Right atrium auricular region (tissue), 2 donors: ENCODE data around the gene NLGN4Y. TPM values are rescaled to one million over a fixed set of nuclear protein-coding genes. Genes with fewer than 3 reads are reported as not detected.

Experiments
- DNase-seq: peaks from one replicate; pipeline ENCODE4 v3.0.0-alpha.2; 2019; ENCODE audit warnings: low spot score
- H3K27ac ChIP-seq, 2 donors: fragments of 200-600 bp; sonication (generic); 1 replicate in 1 of 2; 2 replicates in 1 of 2; pipeline ENCODE4 v1.5.1; 2016 to 2019
- H3K27me3 ChIP-seq, 2 donors: fragments of 200-600 bp; sonication (generic); one replicate each; pipeline versions ENCODE4 v1.5.1 to v1.6.0; 2017 to 2019
- H3K36me3 ChIP-seq: fragments of 200-600 bp; sonication (generic); one replicate; pipeline ENCODE4 v1.5.1; 2016
- H3K4me1 ChIP-seq, 2 donors: fragments of 200-600 bp; sonication (generic); one replicate each; pipeline versions ENCODE4 v1.5.1 to v1.6.0; 2017 to 2019
- H3K4me3 ChIP-seq, 2 donors: fragments of 200-600 bp; sonication (generic); 1 replicate in 1 of 2; 2 replicates in 1 of 2; pipeline ENCODE4 v1.5.1; 2017 to 2019; ENCODE audit warnings: mild to moderate bottlenecking in 1 of 2, moderate library complexity in 1 of 2
- H3K9me3 ChIP-seq, 2 donors: fragments of 200-600 bp; sonication (generic); one replicate each; pipeline ENCODE4 v1.5.1; 2019
- total RNA-seq, 2 donors: library from RNA; depleted of rRNA; stranded (reverse); fragments of >200 nt; gene quantifications; one replicate each; pipeline ENCODE4 v1.1.0, GENCODE V29; 2016
- TF ChIP-seq, protein P1 (sequence below), 2 donors: fragments of 200-600 bp; sonication (generic); IDR thresholded peaks; one replicate each; pipeline ENCODE4 v1.5.1; 2019; ENCODE audit warnings: antibody characterized with exemption in 2 of 2

The NLGN4Y gene
- total RNA-seq, 2 donors from 2014 or later = 0.07 TPM; not detected in 1

DNA sequence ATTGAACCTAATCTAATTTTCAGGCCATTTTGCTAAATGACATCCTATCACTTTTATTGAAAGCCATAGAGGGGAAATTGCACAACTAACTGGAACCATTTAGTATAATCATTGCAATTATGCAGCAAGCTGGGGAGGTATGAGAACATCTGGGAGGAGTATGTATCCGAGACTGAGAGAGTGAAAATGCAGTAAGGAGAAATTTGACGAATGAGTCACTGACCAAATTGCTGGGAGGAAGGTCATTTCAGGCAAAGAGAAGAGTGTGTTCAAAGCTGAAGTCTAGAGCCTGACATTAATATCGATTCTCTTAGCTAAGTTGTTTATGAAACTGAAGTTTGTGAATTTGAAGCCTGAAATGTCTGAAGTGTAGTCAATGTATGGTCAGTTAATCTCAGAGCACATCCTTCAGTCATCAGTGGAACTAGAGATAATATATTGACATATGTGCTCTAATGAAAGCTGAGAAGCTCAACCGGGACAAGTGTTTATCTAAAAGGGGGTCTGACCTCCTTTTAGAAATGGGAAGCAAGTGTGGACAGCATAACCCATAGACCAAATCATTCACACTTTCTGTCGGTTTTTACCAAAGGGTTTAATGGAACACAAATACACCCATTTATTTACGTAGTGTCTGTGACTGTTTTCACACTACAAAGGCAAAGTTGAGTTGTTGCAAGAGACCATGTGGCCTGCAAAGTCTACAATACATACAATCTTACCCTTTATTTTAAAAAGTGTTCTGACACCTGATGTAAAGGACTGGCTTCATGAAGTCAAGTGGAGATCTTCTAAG lies 120.0 kb downstream of the NLGN4Y start:
- Histone ChIP-seq H3K9me3 (no peaks in the 10 kb centered on the region), H3K27me3 (no peaks in the 10 kb centered on the region), H3K4me3 (no peak overlapping the region), H3K4me1 (no peaks in the 10 kb centered on the region), H3K27ac (no peak overlapping the region), H3K36me3 (no peaks in the 10 kb centered on the region)
- TF ChIP-seq, protein P1, sequence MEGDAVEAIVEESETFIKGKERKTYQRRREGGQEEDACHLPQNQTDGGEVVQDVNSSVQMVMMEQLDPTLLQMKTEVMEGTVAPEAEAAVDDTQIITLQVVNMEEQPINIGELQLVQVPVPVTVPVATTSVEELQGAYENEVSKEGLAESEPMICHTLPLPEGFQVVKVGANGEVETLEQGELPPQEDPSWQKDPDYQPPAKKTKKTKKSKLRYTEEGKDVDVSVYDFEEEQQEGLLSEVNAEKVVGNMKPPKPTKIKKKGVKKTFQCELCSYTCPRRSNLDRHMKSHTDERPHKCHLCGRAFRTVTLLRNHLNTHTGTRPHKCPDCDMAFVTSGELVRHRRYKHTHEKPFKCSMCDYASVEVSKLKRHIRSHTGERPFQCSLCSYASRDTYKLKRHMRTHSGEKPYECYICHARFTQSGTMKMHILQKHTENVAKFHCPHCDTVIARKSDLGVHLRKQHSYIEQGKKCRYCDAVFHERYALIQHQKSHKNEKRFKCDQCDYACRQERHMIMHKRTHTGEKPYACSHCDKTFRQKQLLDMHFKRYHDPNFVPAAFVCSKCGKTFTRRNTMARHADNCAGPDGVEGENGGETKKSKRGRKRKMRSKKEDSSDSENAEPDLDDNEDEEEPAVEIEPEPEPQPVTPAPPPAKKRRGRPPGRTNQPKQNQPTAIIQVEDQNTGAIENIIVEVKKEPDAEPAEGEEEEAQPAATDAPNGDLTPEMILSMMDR (IDR thresholded peaks at IDR 0.05) = no peak
- no peak for DNase-seq

DNA sequence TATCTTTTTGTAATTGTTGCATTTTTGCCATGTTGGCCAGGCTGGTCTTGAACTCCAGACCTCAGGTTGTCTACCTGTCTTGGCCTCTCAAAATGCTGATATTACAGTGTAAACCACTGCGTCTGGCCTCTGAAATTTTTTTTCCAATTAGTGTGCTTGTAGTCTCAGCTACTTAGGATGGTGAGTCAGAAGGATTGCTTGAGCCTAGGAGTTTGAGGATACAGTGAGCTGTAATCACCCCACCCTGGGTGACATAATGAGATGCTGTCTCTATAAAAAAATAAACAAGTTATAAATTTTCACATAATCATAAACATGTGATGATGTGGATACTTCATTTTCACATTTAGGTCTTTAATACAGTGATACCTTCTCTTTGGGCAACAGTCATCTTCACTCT lies 154.9 kb downstream of the NLGN4Y start:
- TF ChIP-seq, protein P1 (IDR thresholded peaks at IDR 0.05) = no peak
- Histone ChIP-seq H3K27ac (no peak overlapping the region), H3K4me1 (no peaks in the 10 kb centered on the region), H3K36me3 (no peaks in the 10 kb centered on the region), H3K9me3 (no peaks in the 10 kb centered on the region), H3K27me3 (no peaks in the 10 kb centered on the region), H3K4me3 (no peak overlapping the region)
- no peak for DNase-seq

DNA sequence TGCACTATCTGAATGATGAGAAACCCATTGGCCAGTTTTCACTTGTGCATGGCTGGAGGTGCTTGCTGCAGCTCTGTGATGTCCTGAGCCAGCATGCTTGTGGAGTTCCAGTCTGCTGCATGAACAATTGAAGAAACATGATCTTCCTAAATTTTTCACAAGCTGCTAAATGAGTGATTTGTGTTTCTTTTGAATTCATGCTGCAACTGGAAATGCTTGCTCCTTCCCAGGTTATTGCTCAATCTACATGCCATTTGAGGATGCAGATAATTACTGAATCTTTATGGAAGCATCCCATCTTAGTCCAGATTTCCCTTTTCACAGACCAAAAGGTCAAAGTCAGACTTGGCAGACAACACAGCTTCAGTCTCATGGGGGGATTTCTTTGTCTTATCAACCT lies 170.2 kb downstream of the NLGN4Y start:
- no peaks in the 10 kb centered on the region for H3K9me3 ChIP-seq

DNA sequence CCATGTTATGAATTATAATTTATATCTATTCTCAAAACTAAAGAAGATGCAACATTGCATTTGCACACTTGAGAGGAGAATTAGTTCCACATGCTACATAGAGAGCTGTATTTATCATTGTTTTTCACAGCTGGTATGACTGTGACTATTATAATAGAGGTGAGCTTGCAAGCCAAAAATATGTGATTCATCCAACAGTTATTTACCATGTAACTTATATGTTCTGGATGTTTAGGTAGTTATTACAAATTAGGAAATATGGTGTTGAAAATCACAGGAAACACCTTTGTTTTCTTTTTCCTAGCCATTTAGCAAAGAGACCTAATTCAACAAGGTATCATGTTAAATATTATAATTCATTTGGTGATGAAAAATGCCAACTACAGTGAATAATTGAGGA lies 183.8 kb downstream of the NLGN4Y start:
- DNase-seq = no peak
- no peak overlapping the region for H3K27ac ChIP-seq
- TF ChIP-seq, protein P1 (IDR thresholded peaks at IDR 0.05) = no peak
- no peaks in the 10 kb centered on the region for H3K9me3 ChIP-seq
- H3K27me3 ChIP-seq = no peaks in the 10 kb centered on the region
- H3K4me3 ChIP-seq = no peak overlapping the region
- H3K4me1 ChIP-seq = no peaks in the 10 kb centered on the region
- H3K36me3 ChIP-seq = no peaks in the 10 kb centered on the region

More for the DNA sequence above, 170.2 kb downstream of the NLGN4Y start:
- Histone ChIP-seq H3K4me1 (no peaks in the 10 kb centered on the region), H3K27ac (no peak overlapping the region), H3K36me3 (no peaks in the 10 kb centered on the region), H3K27me3 (no peaks in the 10 kb centered on the region), H3K4me3 (no peak overlapping the region)
- DNase-seq = no peak
- TF ChIP-seq, protein P1 (IDR thresholded peaks at IDR 0.05) = no peak

DNA sequence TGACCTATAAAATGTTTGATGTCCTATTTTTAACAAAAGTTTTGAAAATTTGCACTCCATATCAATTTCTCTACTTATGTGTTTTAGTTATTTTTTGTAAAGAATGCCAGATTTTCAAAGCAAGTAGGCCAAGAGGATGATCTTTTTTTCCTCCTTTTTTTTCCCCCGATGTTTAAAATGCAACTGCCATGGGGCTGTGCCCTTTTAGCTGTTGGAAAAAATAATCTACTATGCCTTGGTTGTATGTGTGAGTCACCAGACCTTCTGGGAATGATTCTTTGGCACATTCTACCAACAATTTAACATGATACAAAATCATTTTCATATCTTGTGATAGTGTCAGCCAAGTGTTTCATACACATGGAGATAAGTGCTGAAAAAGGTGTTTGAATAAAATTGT lies 217.3 kb downstream of the NLGN4Y start:
- H3K4me3 ChIP-seq = no peak overlapping the region
- H3K36me3 ChIP-seq = no peaks in the 10 kb centered on the region
- H3K4me1 ChIP-seq = no peaks in the 10 kb centered on the region
- no peak overlapping the region for H3K27ac ChIP-seq
- no peak for DNase-seq
- H3K27me3 ChIP-seq = no peaks in the 10 kb centered on the region
- TF ChIP-seq, protein P1 (IDR thresholded peaks at IDR 0.05) = no peak
- no peaks in the 10 kb centered on the region for H3K9me3 ChIP-seq

DNA sequence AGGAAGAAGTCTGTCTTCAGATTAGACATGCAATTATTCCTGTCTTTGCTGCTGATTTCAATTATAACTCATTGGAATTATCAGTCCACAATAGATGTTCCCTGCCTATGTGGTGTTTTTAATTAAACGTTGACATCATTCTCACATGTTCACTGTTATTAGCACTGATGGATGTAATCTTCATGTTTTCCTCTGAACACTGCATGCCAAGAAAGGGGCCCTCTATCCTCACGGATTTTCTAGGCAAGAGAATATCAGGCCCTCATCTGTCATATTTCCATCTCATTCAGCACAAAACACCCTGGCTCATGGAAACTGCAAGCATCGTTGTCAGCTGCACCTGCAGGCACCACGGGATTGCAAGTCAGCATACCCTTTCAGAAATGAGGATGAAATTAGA lies 224.0 kb downstream of the NLGN4Y start:
- H3K4me3 ChIP-seq = no peak overlapping the region
- H3K27me3 ChIP-seq = no peaks in the 10 kb centered on the region
- TF ChIP-seq, protein P1 (IDR thresholded peaks at IDR 0.05) = no peak
- H3K27ac ChIP-seq = no peak overlapping the region
- H3K4me1 ChIP-seq = no peaks in the 10 kb centered on the region
- no peaks in the 10 kb centered on the region for H3K36me3 ChIP-seq
- no peak for DNase-seq
- no peaks in the 10 kb centered on the region for H3K9me3 ChIP-seq
